Neuron (in vitro differentiated cells): ENCODE measurements around the gene TARBP1.
A peak's percentile ranks its signal among the peaks of the same experiment; 100 is the strongest.
"Not testable (repeated sequence)": the region's sequence is repeated elsewhere in the genome, so short reads cannot be mapped to it uniquely, and the experiment has no call there.

Experiments used
- H2AFZ ChIP-seq: one replicate; pipeline ENCODE4 v1.6.1; 2013; ENCODE audit warnings: low read depth, mild to moderate bottlenecking, inconsistent platforms, low read length, moderate library complexity
- H3K27me3 ChIP-seq: one replicate; pipeline ENCODE4 v1.6.1; 2013; ENCODE audit warnings: low read length; ENCODE audit not compliant: insufficient read depth
- H3K36me3 ChIP-seq: one replicate; pipeline ENCODE4 v1.6.1; 2013; ENCODE audit warnings: low read length; ENCODE audit not compliant: insufficient read depth
- H3K4me1 ChIP-seq: one replicate; pipeline ENCODE4 v1.6.1; 2013; ENCODE audit warnings: low read length; ENCODE audit not compliant: insufficient read depth
- H3K4me3 ChIP-seq: 2 replicates; pipeline ENCODE4 v1.5.1; 2013; ENCODE audit warnings: mild to moderate bottlenecking, low read length, moderate library complexity
- H3K9me3 ChIP-seq: one replicate; pipeline ENCODE4 v1.6.1; 2013; ENCODE audit warnings: low read length

TARBP1 gene

DNA sequence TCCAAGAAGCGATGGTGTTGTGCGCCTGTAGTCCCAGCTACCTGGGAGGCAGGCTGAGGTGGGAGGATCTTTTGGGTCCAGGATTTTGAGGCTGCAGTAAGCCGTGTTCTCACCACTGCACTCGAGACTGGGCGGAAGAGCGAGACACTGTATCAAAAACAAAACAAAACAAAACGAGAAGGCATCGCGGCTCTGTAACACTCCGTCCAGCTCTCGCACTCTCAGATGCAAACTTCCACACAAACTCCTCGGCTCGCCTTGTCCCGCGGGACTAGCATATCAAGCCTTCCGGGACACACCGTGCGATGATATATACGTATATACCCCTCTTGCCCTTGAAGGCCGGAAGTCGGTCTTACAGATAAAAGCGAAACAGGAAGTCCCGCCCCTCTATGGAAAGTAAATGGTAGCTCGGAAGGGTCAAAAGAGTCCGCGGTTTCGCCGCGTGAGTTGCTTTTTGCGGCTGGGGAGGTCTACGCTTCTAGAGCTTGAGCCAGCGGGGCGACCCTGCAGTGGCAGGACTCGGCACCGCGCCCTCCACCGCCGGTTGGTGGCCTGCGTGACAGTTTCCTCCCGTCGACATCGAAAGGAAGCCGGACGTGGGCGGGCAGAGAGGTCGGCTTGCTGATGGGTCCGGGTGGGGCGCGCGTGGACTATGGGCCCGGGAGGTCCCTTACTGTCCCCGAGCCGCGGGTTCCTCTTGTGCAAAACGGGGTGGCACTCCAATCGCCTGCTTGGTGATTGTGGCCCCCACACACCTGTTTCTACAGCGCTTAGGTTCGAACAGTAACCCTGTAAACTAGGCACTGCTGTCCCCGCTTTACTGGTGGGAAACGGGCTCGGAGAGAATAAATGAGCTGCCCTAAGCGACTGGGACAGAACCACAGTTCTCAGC, 105.7 kb downstream of the TARBP1 start, which contains the start of gene COA6:
COA6 (plus strand) TSS at position 393 of the 895 bp plus-strand sequence; CDS start at position 404, 11 bp downstream.
- Histone ChIP-seq H3K9me3 (no peaks in the 10 kb centered on the region), H2AFZ (peak within 1 kb of the TSS; percentile 85), H3K4me1 (peaks cover 9% of the 10 kb centered on the region), H3K4me3 (peak within 1 kb of the TSS; percentile 96), H3K27me3 (no peaks in the 10 kb centered on the region), H3K36me3 (peaks cover 25% of the 10 kb centered on the region)

DNA sequence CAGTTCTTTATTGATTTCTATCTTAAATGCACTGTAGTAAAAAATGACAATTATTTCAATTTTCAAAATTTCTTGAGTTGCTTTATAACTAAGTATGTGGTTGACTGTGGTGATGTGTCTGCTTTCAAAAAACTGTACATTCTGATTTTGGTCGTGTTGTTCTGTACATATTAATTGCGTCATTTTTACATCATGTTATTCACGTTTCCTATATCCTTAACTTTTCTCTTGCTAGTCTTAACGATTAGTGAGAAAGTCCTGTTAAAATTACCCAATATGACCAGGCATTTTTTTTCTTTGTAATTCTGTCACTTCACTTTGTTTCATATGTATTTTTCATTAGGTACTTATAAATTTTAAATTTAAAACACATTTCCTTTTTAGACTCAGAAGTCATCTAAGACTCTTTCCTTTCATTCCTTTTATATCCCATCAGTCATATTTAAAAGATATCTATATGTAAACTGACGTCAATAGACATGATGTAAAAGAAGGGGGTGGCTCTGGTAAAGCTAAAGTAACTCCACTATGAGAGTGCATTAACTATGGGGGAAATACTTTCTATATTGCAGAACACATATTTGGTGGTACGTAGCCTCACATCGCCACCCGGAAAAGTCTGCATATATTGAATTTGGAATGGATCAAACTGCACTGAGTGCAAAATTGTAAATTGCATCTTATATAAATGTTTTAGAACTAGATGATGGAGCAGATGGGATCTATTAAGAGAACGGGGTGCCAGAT, 106.8 kb downstream of the TARBP1 start:
- peaks cover 9% of the 10 kb centered on the region for H3K4me1 ChIP-seq
- H2AFZ ChIP-seq = no peak overlapping the region
- no peaks in the 10 kb centered on the region for H3K9me3 ChIP-seq
- peak overlapping the region; percentile 96 for H3K4me3 ChIP-seq
- H3K27me3 ChIP-seq = no peaks in the 10 kb centered on the region
- H3K36me3 ChIP-seq = peaks cover 18% of the 10 kb centered on the region

DNA sequence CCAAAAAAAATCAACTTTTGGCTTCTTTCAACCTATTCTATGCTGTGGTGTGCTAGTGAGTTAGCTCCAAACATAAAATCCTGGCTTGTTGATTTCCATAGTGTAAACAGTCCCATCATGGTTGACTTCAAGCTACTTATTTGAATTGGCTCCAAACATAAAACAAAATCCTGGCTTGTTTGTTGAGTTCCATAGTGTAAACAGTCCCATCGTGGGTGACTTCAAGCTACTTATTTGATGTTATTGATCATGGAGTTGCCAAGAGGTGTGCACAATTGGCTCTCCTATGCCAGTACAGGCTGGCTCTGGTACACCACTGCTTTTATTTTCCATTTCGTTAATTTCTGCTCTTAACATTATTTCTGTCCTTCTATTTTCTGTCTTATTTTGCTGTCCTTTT, 107.6 kb downstream of the TARBP1 start:
- H3K4me1 ChIP-seq = peaks cover 9% of the 10 kb centered on the region
- no peak overlapping the region for H3K4me3 ChIP-seq
- H2AFZ ChIP-seq = no peak overlapping the region
- H3K9me3 ChIP-seq = no peaks in the 10 kb centered on the region
- peaks cover 14% of the 10 kb centered on the region for H3K36me3 ChIP-seq
- H3K27me3 ChIP-seq = no peaks in the 10 kb centered on the region

DNA sequence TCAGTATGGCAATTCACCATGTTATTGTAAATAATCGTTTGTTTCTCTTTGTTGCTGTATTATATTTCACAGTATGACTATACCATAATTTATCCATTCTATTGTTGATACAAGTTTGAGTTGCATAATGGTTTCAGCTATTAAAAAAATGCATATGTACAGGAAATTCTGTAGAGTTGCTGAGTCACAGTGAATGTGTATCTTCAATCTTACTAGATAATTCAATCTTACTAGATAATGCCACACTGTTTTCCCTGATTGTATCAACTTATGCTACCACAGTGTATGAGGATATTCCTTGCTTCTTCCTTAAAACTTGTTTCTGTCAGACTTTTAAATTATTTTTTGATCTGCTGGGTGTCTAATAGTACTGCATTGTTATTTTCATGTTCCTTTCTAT, 109.2 kb downstream of the TARBP1 start:
- H3K9me3 ChIP-seq = no peaks in the 10 kb centered on the region
- H3K4me1 ChIP-seq = peaks cover 9% of the 10 kb centered on the region
- no peak overlapping the region for H2AFZ ChIP-seq
- H3K4me3 ChIP-seq = no peak overlapping the region
- H3K36me3 ChIP-seq = no peaks in the 10 kb centered on the region
- no peaks in the 10 kb centered on the region for H3K27me3 ChIP-seq

DNA sequence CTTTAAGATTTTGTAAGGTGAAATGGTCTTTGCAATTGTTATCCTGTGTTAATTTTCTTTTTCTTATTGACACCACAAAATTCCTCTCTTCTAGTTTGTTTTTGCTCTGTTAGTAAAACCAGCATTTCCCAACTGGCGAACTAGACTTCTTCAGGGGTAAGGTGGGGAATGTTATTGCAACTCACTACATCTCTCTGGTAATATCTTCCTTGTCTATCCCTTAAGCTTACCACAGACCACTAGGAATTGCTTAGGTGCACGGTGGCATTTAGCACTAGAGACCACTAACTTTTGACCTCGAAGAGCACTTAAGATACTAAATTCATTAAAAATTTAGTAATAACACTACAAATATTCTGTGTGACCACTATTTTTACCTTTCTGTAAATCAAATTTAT, 109.9 kb downstream of the TARBP1 start:
- H3K4me1 ChIP-seq = peaks cover 2% of the 10 kb centered on the region
- no peak overlapping the region for H3K4me3 ChIP-seq
- no peaks in the 10 kb centered on the region for H3K9me3 ChIP-seq
- no peaks in the 10 kb centered on the region for H3K27me3 ChIP-seq
- peak overlapping the region; percentile 28 for H2AFZ ChIP-seq
- no peaks in the 10 kb centered on the region for H3K36me3 ChIP-seq

DNA sequence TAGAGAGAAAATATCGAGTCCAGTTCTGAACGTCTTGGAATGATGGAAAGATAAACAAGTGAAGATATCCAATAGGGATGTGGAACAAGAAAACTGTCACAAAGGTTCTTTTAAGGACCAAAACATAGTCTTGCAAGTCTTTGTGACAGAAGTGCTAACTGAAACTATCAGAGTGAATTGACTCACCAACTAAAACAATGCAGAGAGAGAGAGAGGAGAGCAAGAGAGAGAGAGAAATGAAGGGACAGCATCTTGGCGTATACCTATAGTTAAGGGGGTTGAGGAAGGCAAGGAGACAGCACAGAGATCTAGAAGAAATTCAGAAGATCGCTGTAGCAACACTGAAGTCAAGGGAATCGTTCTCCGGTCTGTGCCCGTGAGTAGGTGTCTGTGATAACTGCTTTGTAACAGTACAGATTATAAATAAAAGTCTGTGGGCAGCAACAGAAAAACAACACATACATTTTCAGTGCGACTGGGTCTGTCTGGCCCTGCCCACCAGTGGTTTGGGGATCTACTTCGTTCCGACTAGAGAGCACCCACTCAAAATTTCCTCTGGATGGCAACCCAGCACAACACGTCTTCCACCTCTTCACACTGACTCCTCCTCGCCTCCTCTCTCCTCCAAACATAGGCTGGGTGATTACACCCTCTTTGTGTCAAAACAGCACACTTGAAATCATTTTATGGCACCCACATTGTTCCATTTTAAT, 110.5 kb downstream of the TARBP1 start:
- H3K27me3 ChIP-seq = no peaks in the 10 kb centered on the region
- H3K36me3 ChIP-seq = no peaks in the 10 kb centered on the region
- no peak overlapping the region for H3K4me3 ChIP-seq
- peaks cover 2% of the 10 kb centered on the region for H3K4me1 ChIP-seq
- peak overlapping the region; percentile 28 for H2AFZ ChIP-seq
- no peaks in the 10 kb centered on the region for H3K9me3 ChIP-seq

DNA sequence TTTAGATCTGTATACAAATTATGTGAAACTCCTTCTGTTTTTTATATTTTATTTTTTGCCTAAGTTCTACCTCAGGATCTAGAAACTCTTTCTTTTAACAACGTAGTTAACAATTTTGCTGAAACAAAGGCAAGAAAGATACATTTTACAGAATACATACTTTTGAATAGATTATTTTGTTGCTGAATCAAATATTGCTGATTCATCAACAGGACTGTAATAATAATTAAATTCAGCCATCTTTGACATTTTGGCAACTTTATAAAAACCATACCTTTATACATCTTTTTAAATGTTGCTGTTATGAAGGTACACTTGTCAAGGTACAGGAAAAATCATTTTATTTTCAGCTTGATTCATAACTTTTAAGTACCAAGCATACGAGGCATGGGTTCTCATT, 116.4 kb downstream of the TARBP1 start:
- no peaks in the 10 kb centered on the region for H3K27me3 ChIP-seq
- H3K4me1 ChIP-seq = peaks cover 5% of the 10 kb centered on the region
- H3K9me3 ChIP-seq = no peaks in the 10 kb centered on the region
- no peak overlapping the region for H2AFZ ChIP-seq
- no peak overlapping the region for H3K4me3 ChIP-seq
- H3K36me3 ChIP-seq = no peaks in the 10 kb centered on the region

DNA sequence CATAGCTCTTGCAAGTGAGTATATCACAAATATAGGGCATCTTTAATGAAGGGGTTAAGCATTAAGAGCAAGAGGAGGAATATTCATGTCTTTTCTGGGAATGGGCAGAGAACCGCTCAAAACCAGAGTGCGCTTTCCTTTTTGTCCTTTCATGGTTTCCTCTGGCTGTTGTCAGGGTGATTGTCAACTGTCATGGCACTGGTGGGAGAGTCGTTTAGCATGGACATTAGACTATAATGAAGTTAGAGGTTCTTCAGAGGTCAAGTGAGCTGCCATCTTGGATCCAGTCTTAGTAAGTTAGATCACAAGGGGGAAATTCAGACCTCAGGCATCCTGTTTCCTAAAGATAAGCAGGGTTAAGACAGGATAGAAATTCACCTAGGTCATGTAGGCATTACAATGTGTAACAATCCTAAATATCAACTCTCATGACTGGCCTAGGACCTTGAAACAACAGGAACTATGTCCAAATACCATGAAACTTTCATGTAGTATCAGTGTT, 117.8 kb downstream of the TARBP1 start:
- H3K36me3 ChIP-seq = no peaks in the 10 kb centered on the region
- no peaks in the 10 kb centered on the region for H3K27me3 ChIP-seq

DNA sequence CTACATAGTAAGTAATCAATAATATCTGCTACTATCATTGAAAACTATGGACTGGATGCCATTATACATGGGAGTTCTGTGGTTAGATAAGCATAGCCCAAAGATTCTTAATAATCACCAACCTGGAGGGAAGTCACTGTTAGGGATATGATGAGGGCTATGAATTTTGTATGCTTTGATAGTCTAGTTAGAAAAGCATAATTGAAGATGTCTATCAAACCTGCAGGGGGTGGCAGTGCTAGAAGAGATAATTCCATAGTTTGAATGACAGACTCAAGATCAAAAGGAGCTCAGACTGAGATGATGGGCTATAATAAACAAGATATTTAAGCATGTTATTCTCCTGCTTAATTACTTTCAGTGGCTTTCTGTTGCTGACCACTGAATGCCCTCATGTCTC, 121.1 kb downstream of the TARBP1 start:
- Histone ChIP-seq H3K36me3 (no peaks in the 10 kb centered on the region), H3K4me1 (peaks cover 5% of the 10 kb centered on the region), H3K9me3 (no peaks in the 10 kb centered on the region), H2AFZ (no peak overlapping the region), H3K27me3 (no peaks in the 10 kb centered on the region), H3K4me3 (no peak overlapping the region)

More for the DNA sequence above, 117.8 kb downstream of the TARBP1 start:
- H3K9me3 ChIP-seq = no peaks in the 10 kb centered on the region
- peak overlapping the region; percentile 86 for H2AFZ ChIP-seq
- H3K4me3 ChIP-seq = no peak overlapping the region
- H3K4me1 ChIP-seq = peaks cover 5% of the 10 kb centered on the region

DNA sequence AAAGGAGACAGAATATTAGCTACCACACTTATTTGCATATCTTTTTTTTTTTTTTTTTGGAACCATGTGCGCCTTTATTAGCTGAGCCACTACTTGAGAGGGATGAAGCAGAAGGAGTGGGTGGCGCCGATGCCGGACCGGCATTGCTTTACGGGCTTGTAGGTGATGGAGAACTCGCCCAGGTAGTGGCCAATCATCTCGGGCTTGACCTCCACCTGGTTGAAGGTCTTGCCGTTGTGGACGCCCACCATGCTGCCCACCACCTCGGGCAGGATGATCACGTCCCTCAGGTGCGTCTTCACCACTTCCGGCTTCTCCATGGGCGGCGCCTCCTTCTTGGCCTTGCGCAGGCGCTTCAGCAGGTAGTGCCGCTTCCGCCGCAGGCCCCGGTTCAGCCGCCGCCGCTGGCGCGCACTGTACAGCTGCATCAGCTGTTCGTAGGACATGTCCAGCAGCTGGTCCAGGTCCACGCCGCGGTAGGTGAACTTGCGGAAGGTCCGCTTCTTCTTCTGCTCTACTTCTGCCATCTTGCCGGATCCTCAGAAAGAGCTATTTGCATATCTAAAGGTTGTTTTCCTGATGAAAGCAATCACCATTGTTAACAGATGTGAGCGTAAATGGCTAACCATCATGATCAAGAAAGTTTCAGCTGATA, 122.2 kb downstream of the TARBP1 start:
- H2AFZ ChIP-seq, H3K4me1 ChIP-seq, H3K36me3 ChIP-seq, H3K4me3 ChIP-seq, H3K27me3 ChIP-seq, H3K9me3 ChIP-seq: not testable (repeated sequence)

DNA sequence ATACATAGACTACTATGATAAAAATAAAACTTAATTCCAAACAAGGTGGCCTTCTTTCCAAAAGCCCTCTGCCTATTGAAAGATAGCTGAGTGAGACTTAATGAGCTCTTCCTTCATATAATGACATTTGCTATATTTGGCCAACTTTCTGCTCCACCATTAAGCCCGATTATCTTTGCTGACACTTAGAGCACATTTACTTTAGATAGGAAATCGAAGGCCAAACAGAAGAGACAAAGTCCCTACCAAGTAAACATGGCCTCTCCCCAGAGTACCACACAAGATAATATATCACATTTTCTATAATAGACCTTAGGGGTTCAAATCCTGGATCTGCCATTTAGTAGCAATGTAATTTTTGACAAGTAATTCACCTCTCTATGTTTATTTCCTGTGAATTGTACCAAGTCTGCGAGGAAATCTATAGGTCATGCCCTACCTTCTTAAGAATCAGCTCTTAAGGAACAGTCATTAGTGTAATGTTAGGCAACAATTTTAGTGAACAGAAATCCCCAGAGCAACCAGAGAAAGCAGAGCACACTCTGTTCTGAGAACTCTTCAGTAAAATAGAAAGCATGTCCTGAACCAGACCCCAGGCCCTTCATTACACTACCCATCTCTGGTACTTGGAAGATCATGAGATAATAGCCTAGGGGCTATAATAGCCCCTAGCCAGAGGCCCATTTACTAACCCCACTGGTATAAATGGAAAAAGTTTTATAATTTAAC, 123.0 kb downstream of the TARBP1 start:
- H3K4me3 ChIP-seq = no peak overlapping the region
- H3K27me3 ChIP-seq = no peaks in the 10 kb centered on the region
- no peaks in the 10 kb centered on the region for H3K36me3 ChIP-seq
- H2AFZ ChIP-seq = no peak overlapping the region
- H3K4me1 ChIP-seq = peaks cover 3% of the 10 kb centered on the region
- H3K9me3 ChIP-seq = no peaks in the 10 kb centered on the region

DNA sequence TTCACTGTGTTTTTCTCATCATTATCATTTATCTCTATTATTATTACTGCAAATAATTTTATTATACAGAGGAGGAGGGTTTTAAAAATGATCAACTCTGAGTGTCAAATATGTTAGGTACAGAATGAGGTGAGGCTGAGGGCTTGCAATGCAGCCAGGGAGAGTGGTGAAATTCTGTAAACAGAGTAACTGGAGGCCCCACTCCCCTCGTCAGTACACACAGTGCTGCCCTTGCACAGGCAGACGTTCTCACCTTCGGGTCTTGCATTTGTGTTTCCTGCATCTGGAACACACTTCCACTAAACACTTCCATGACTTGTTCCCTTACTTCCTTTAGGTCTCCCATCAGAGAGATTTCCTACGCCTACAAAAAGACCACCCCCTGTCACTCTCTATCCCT, 130.0 kb downstream of the TARBP1 start:
- no peaks in the 10 kb centered on the region for H3K9me3 ChIP-seq
- H2AFZ ChIP-seq = no peak overlapping the region
- H3K4me3 ChIP-seq = no peak overlapping the region
- H3K27me3 ChIP-seq = peaks cover 3% of the 10 kb centered on the region
- H3K4me1 ChIP-seq = no peaks in the 10 kb centered on the region
- H3K36me3 ChIP-seq = no peaks in the 10 kb centered on the region
